Measurements from ENCODE around the gene C2CD5. TPM values are rescaled to one million over a fixed set of nuclear protein-coding genes. Genes with fewer than 3 reads are reported as not detected.

The C2CD5 gene
- polyA plus RNA-seq, 1 experiment, result 11.0 TPM

Other genes starting within 250 kb of the C2CD5 start
- gene ST8SIA1, start 209.8 kb downstream of the C2CD5 start, polyA plus RNA-seq (2011; rRNA removed), result not detected in 2 replicates
- gene ETNK1, start 80.6 kb upstream of the C2CD5 start, polyA plus RNA-seq (2011; rRNA removed), result 6.7 and 13.0 TPM in 2 replicates

Measured in BJ (cell line).